HepG2 (cell line): ENCODE data around the gene SAMSN1. TPM values are rescaled to one million over a fixed set of nuclear protein-coding genes. Genes with fewer than 3 reads are reported as not detected.

Experiments used
- ATAC-seq: fragments of 200-7000 bp; cut with Tn5 transposase; 3 replicates; pipeline ENCODE4 v1.9.1; 2020; ENCODE audit warnings: mild to moderate bottlenecking, moderate library complexity
- BruUV-seq: library from RNA; stranded (reverse); fragments of 400-500 nt; replicated peaks from 2 replicates; lab custom pipeline; 2021; lab: Mats Ljungman, UMichigan
- CTCF ChIA-PET: fragments of 300-600 bp; formaldehyde crosslinking; extraction: SDS; loops from one replicate; lab custom pipeline; 2021; ENCODE audit warnings: low total read pairs, inconsistent platforms, low intra/inter-chr PET ratio; lab: Yijun Ruan, JAX
- POLR2A ChIA-PET: fragments of 350-600 bp; sonication (Branson Sonifier 250); formaldehyde crosslinking; loops from one replicate; lab custom pipeline; 2020; ENCODE audit warnings: antibody characterized with exemption, inconsistent platforms; lab: Yijun Ruan, JAX
- DNase-seq: peaks from one replicate; pipeline ENCODE4 v3.0.0-alpha.2; 2015; ENCODE audit warnings: low spot score
- FAIRE-seq: peaks from 3 replicates; lab custom pipeline; 2011; peaks lifted over from hg19 to GRCh38; lab: Jason Lieb, UNC
- H2AFZ ChIP-seq: one replicate; pipeline ENCODE4 v1.6.1; 2011; ENCODE audit warnings: low read length, inconsistent platforms
- H3K27ac ChIP-seq: fragments of 300-600 bp; 3 replicates; pipeline ENCODE4 v1.8.0; 2011; ENCODE audit warnings: mixed run types, mild to moderate bottlenecking, mixed read lengths, low read length, inconsistent platforms; ENCODE audit not compliant: insufficient read depth; ENCODE audit errors: extremely low read length
- H3K27me3 ChIP-seq, 2 experiments: fragments of 200-600 bp in 1 of 2; 2 replicates in 1 of 2; 3 replicates in 1 of 2; pipeline versions ENCODE4 v1.6.0 to v1.8.0; 2011; ENCODE audit warnings: low read length in 2 of 2, mild to moderate bottlenecking in 2 of 2, moderate library complexity in 2 of 2, inconsistent platforms in 1 of 2; ENCODE audit not compliant: insufficient read depth in 2 of 2, control insufficient read depth in 1 of 2
- H3K36me3 ChIP-seq, 2 experiments: fragments of 200-600 bp in 1 of 2; replicated peaks in 1 of 2; 2 replicates in 1 of 2; 3 replicates in 1 of 2; pipeline versions ENCODE4 v1.5.1 to v1.8.0; 2011; ENCODE audit warnings: low read length in 2 of 2, inconsistent platforms in 1 of 2; ENCODE audit not compliant: insufficient read depth in 2 of 2, control insufficient read depth in 1 of 2
- H3K4me1 ChIP-seq: 2 replicates; pipeline ENCODE4 v1.5.1; 2012; ENCODE audit warnings: low read length, inconsistent platforms; ENCODE audit not compliant: insufficient read depth
- H3K4me2 ChIP-seq: 2 replicates; pipeline ENCODE4 v1.6.0; 2011; ENCODE audit warnings: low read depth, low read length, inconsistent platforms
- H3K4me3 ChIP-seq, 3 experiments: fragments of 200-600 bp in 1 of 3; sonication (generic), shearing (Covaris generic) in 1 of 3; replicated peaks in 1 of 3; 2 replicates each; pipeline ENCODE4 v1.5.1; 2011 to 2016; ENCODE audit warnings: low read length in 3 of 3, inconsistent platforms in 2 of 3, low read depth in 2 of 3, mild to moderate bottlenecking in 2 of 3, control low read depth in 1 of 3, mixed read lengths in 1 of 3; ENCODE audit not compliant: insufficient read depth in 1 of 3
- H3K79me2 ChIP-seq: one replicate; pipeline ENCODE4 v1.6.1; 2011; ENCODE audit warnings: low read length, inconsistent platforms; ENCODE audit not compliant: insufficient read depth
- H3K9ac ChIP-seq: 2 replicates; pipeline ENCODE4 v1.6.0; 2011; ENCODE audit warnings: mild to moderate bottlenecking, low read depth, low read length, inconsistent platforms; ENCODE audit not compliant: insufficient read depth
- H3K9me3 ChIP-seq: 2 replicates; pipeline ENCODE4 v1.5.1; 2012; ENCODE audit warnings: mild to moderate bottlenecking, low read length
- H4K20me1 ChIP-seq: 2 replicates; pipeline ENCODE4 v1.6.0; 2011; ENCODE audit warnings: inconsistent platforms, mild to moderate bottlenecking, low read length, moderate library complexity; ENCODE audit not compliant: insufficient read depth
- ARID2 ChIP-seq: sonication (generic); formaldehyde crosslinking; IDR thresholded peaks from 2 replicates; pipeline ENCODE4 v1.8.1; 2022; ENCODE audit warnings: mild to moderate bottlenecking, missing genetic modification reagents, borderline replicate concordance
- HDAC2 ChIP-seq: sonication (generic); formaldehyde crosslinking; IDR thresholded peaks from 2 replicates; pipeline ENCODE4 v1.4.0; 2020; ENCODE audit warnings: missing genetic modification reagents
- KLF13 ChIP-seq: sonication (generic); formaldehyde crosslinking; IDR thresholded peaks from 2 replicates; pipeline ENCODE4 v1.4.0; 2020; ENCODE audit warnings: mild to moderate bottlenecking, missing genetic modification reagents
- KLF6 ChIP-seq: IDR thresholded peaks from 2 replicates; pipeline ENCODE4 v1.8.0; 2016; ENCODE audit warnings: missing biosample characterization, missing genetic modification reagents
- KMT2A ChIP-seq: sonication (generic); formaldehyde crosslinking; IDR thresholded peaks from 2 replicates; pipeline ENCODE4 v1.4.0; 2020; ENCODE audit warnings: missing genetic modification reagents
- POLR2A ChIP-seq, 2 experiments: IDR thresholded peaks; 2 replicates each; pipeline ENCODE4 v1.6.1; 2011; ENCODE audit warnings: low read depth in 2 of 2, low read length in 2 of 2, mild to moderate bottlenecking in 1 of 2, moderate library complexity in 1 of 2; ENCODE audit not compliant: insufficient read depth in 1 of 2
- RBM22 ChIP-seq: fragments of 200-400 bp; formaldehyde crosslinking; optimal IDR thresholded peaks from 2 replicates; pipeline ENCODE3; 2017; ENCODE audit warnings: mild to moderate bottlenecking, low read length, moderate library complexity
- RBM39 ChIP-seq: fragments of 200-400 bp; formaldehyde crosslinking; IDR thresholded peaks from one replicate; pipeline ENCODE4 v1.6.1; 2018; ENCODE audit warnings: antibody characterized with exemption, mild to moderate bottlenecking, low read depth, low read length; ENCODE audit not compliant: poor library complexity, severe bottlenecking
- ZBTB20 ChIP-seq: sonication (generic); formaldehyde crosslinking; IDR thresholded peaks from 2 replicates; pipeline ENCODE4 v1.8.1; 2023; ENCODE audit warnings: missing genetic modification reagents, low read depth, mild to moderate bottlenecking, borderline replicate concordance
- ZFP36 ChIP-seq: fragments of 150-350 bp; IDR thresholded peaks from 2 replicates; pipeline ENCODE4 v1.6.1; 2018; ENCODE audit warnings: borderline replicate concordance, low read length, low read depth; ENCODE audit not compliant: partially characterized antibody
- ZFP41 ChIP-seq: sonication (generic); formaldehyde crosslinking; IDR thresholded peaks from 2 replicates; pipeline ENCODE4 v1.4.0; 2020; ENCODE audit warnings: mild to moderate bottlenecking, missing genetic modification reagents, borderline replicate concordance
- ZFP90 ChIP-seq: sonication (generic); formaldehyde crosslinking; IDR thresholded peaks from 2 replicates; pipeline ENCODE4 v1.8.0; 2022; ENCODE audit warnings: missing genetic modification reagents, mild to moderate bottlenecking, inconsistent platforms, borderline replicate concordance
- ZNF30 ChIP-seq: sonication (generic); formaldehyde crosslinking; IDR thresholded peaks from 2 replicates; pipeline ENCODE4 v1.5.0; 2020; ENCODE audit warnings: mild to moderate bottlenecking, missing genetic modification reagents
- ZNF562 ChIP-seq: sonication (generic); formaldehyde crosslinking; IDR thresholded peaks from 2 replicates; pipeline ENCODE4 v1.8.0; 2022; ENCODE audit warnings: missing genetic modification reagents, borderline replicate concordance
- ZNF672 ChIP-seq: sonication (generic); formaldehyde crosslinking; IDR thresholded peaks from 2 replicates; pipeline ENCODE4 v1.8.1; 2022; ENCODE audit warnings: missing genetic modification reagents
- ZNF704 ChIP-seq: sonication (generic); formaldehyde crosslinking; IDR thresholded peaks from 2 replicates; pipeline ENCODE4 v1.8.1; 2023; ENCODE audit warnings: mild to moderate bottlenecking, inconsistent platforms, moderate library complexity, missing genetic modification reagents, borderline replicate concordance
- ZNF766 ChIP-seq: sonication (generic); formaldehyde crosslinking; IDR thresholded peaks from 2 replicates; pipeline ENCODE4 v1.5.0; 2020; ENCODE audit warnings: missing genetic modification reagents, borderline replicate concordance
- ZSCAN22 ChIP-seq: sonication (generic); formaldehyde crosslinking; IDR thresholded peaks from 2 replicates; pipeline ENCODE4 v1.4.0; 2020; ENCODE audit warnings: mild to moderate bottlenecking, missing genetic modification reagents
- WGBS: methylation state at CpG from one replicate; pipeline ENCODE4 v1.1.6; 2017; ENCODE audit warnings: low lambda C conversion rate; 5-methylcytosine and 5-hydroxymethylcytosine counted together
- in situ Hi-C: cut with HindIII; loops from 2 replicates; pipeline ENCODE4 v1.10.0; 2017; ENCODE audit warnings: low pct_unique_long_range_greater_than_20kb; ENCODE audit not compliant: extremely low pct_ligation_motif_present
- intact Hi-C: fragments of 100-400 bp; cut with micrococcal nuclease; formaldehyde crosslinking; loops from one replicate; pipeline ENCODE4 v1.10.0; 2022; ENCODE audit not compliant: unreplicated experiment
- polyA plus RNA-seq, 8 experiments: library from polyadenylated mRNA; depleted of rRNA in 3 of 8; stranded (reverse) in 7 of 8; unstranded in 1 of 8; fragments of >200 nt; fragmentation: Illumina TruSeq in 4 of 8; extraction: Trizol in 4 of 8; gene quantifications; 2 replicates each; pipeline versions ENCODE4 v1.2.1 to v1.2.3, GENCODE V29; 2011 to 2016; ENCODE audit warnings: low read depth in 4 of 8, missing spikeins in 1 of 8, mixed read lengths in 1 of 8; ENCODE audit not compliant: insufficient read depth in 1 of 8
- total RNA-seq, 5 experiments: library from RNA; depleted of rRNA; stranded (reverse); fragments of >200 nt; fragmentation: Illumina TruSeq; extraction: Trizol; gene quantifications; 2 replicates each; pipeline ENCODE4 v1.2.3, GENCODE V29; 2016; ENCODE audit warnings: low read depth in 1 of 5
- TF ChIP-seq, protein P1 (sequence below): sonication (generic); formaldehyde crosslinking; IDR thresholded peaks from 2 replicates; pipeline ENCODE4 v1.8.1; 2023; ENCODE audit warnings: mild to moderate bottlenecking, missing genetic modification reagents

The SAMSN1 gene
- total and polyA plus RNA-seq, 2 of the 13 experiments (the other 11 are each of a cell fraction or from before 2014, with no cell fraction given), result 0.09 TPM; not detected in 1

GRCh38 chr21:14522736-14523135 is 23.4 kb downstream of the SAMSN1 start:
- intact Hi-C loops, result no loop called here
- Histone ChIP-seq H3K79me2 (no peaks in the 10 kb centered on the region), H3K4me1 (no peaks in the 10 kb centered on the region), H3K9me3 (no peaks in the 10 kb centered on the region), H3K4me2 (no peak overlapping the region), H3K36me3 (no peaks in the 10 kb centered on the region), H3K27ac (no peak overlapping the region), H3K9ac (no peak overlapping the region), H2AFZ (no peak overlapping the region), H4K20me1 (no peaks in the 10 kb centered on the region), H3K4me3 (no peak overlapping the region), H3K27me3 (no peaks in the 10 kb centered on the region)
- CTCF ChIA-PET, result no interaction called here
- TF ChIP-seq, protein P1, sequence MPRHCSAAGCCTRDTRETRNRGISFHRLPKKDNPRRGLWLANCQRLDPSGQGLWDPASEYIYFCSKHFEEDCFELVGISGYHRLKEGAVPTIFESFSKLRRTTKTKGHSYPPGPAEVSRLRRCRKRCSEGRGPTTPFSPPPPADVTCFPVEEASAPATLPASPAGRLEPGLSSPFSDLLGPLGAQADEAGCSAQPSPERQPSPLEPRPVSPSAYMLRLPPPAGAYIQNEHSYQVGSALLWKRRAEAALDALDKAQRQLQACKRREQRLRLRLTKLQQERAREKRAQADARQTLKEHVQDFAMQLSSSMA (CRISPR knock-in tag), result no peak
- TF ChIP-seq ZNF562 (CRISPR knock-in tag) (no peak), ZBTB20 (CRISPR knock-in tag) (no peak)
- FAIRE-seq (no peak), ATAC-seq (no peak), DNase-seq (no peak)
- no TSS peak for BruUV-seq
- in situ Hi-C loops, result no loop called here
- POLR2A ChIA-PET, result no interaction called here
- 11% methylated on average over 2 of the region's 2 CpGs for WGBS

GRCh38 chr21:14520535-14520934 is 25.6 kb downstream of the SAMSN1 start:
- no peak overlapping the region for H2AFZ ChIP-seq
- no peaks in the 10 kb centered on the region for H3K9me3 ChIP-seq
- DNase-seq, result no peak
- no peak overlapping the region for H3K4me2 ChIP-seq
- H3K79me2 ChIP-seq, result no peaks in the 10 kb centered on the region
- ChIA-PET CTCF (no interaction called here), POLR2A (no interaction called here)
- H3K27me3 ChIP-seq, result no peaks in the 10 kb centered on the region
- H3K4me3 ChIP-seq, result no peak overlapping the region
- in situ Hi-C loops (no loop called here), intact Hi-C loops (no loop called here)
- ATAC-seq, result no peak
- no peak overlapping the region for H3K9ac ChIP-seq
- H4K20me1 ChIP-seq, result no peaks in the 10 kb centered on the region
- no TSS peak for BruUV-seq
- WGBS, result 10% methylated on average over 7 of the region's 7 CpGs
- H3K4me1 ChIP-seq, result no peaks in the 10 kb centered on the region
- no peak for FAIRE-seq
- no peaks in the 10 kb centered on the region for H3K36me3 ChIP-seq
- no peak overlapping the region for H3K27ac ChIP-seq
- TF ChIP-seq HDAC2 (CRISPR knock-in tag), result no peak
- TF ChIP-seq RBM22, result no peak
- TF ChIP-seq KLF13 (CRISPR knock-in tag), result no peak
- TF ChIP-seq RBM39, result no peak
- no peak for TF ChIP-seq ZNF672 (CRISPR knock-in tag)
- TF ChIP-seq KMT2A (CRISPR knock-in tag), result no peak
- TF ChIP-seq ZFP90, result no peak
- TF ChIP-seq ZFP36, result no peak
- no peak for TF ChIP-seq POLR2A (IDR thresholded peaks at IDR 0.05; ENCODE audit: insufficient read depth in 1 of 2, low read depth in 2 of 2, low read length in 2 of 2)
- TF ChIP-seq ZFP41 (CRISPR knock-in tag), result no peak
- no peak for TF ChIP-seq KLF6 (CRISPR knock-in tag)
- TF ChIP-seq ZNF766 (CRISPR knock-in tag), result no peak
- TF ChIP-seq ZNF704 (CRISPR knock-in tag), result no peak
- TF ChIP-seq ARID2 (CRISPR knock-in tag), result no peak
- no peak for TF ChIP-seq ZSCAN22 (CRISPR knock-in tag)
- TF ChIP-seq ZNF30 (CRISPR knock-in tag), result no peak
